K562 (cell line): ENCODE results near the gene ZNF837. TPM values are rescaled to one million over a fixed set of nuclear protein-coding genes. Genes with fewer than 3 reads are reported as not detected.

Experiments used
- ATAC-seq: fragments of 200-7000 bp; cut with Tn5 transposase; 3 replicates; pipeline ENCODE4 v1.9.1; 2020; ENCODE audit warnings: moderate library complexity
- BruUV-seq: library from RNA; stranded (reverse); fragments of 400-500 nt; replicated peaks from 2 replicates; lab custom pipeline; 2021; lab: Mats Ljungman, UMichigan
- CTCF ChIA-PET: fragments of 300-600 bp; formaldehyde crosslinking; extraction: SDS; loops from one replicate; lab custom pipeline; 2021; ENCODE audit warnings: low intra/inter-chr PET ratio; lab: Yijun Ruan, JAX
- POLR2A ChIA-PET: fragments of 300-600, 350-650 bp; sonication (Branson Sonifier 250); formaldehyde crosslinking; extraction: SDS; loops from one replicate; lab custom pipeline; 2021; ENCODE audit warnings: antibody characterized with exemption, inconsistent platforms; lab: Yijun Ruan, JAX
- DNase-seq, 4 experiments: peaks; one replicate each; pipeline versions ENCODE4 v3.0.0 to v3.0.0-alpha.2; 2011 to 2018; ENCODE audit warnings: low spot score in 3 of 4, mixed read lengths in 3 of 4; ENCODE audit errors: extremely low read depth in 1 of 4
- FAIRE-seq: peaks from 2 replicates; lab custom pipeline; 2011; peaks lifted over from hg19 to GRCh38; lab: Jason Lieb, UNC
- H2AFZ ChIP-seq: 2 replicates; pipeline ENCODE4 v1.6.0; 2011; ENCODE audit warnings: low read depth, low read length, control low read depth, inconsistent platforms
- H3K27ac ChIP-seq: fragments of 200-600 bp; 3 replicates; pipeline ENCODE4 v1.8.0; 2011; ENCODE audit warnings: low read depth, mild to moderate bottlenecking, control low read depth, inconsistent platforms, low read length, moderate library complexity, mixed read lengths; ENCODE audit errors: extremely low read depth
- H3K27me3 ChIP-seq, 2 experiments: fragments of 300-600 bp in 1 of 2; 2 replicates in 1 of 2; 3 replicates in 1 of 2; pipeline versions ENCODE4 v1.6.0 to v1.8.0; 2011; ENCODE audit warnings: inconsistent platforms in 2 of 2, low read length in 2 of 2, mild to moderate bottlenecking in 1 of 2, mixed read lengths in 1 of 2, moderate library complexity in 1 of 2; ENCODE audit not compliant: control insufficient read depth in 2 of 2, insufficient read depth in 2 of 2
- H3K36me3 ChIP-seq: fragments of 300-600 bp; 3 replicates; pipeline ENCODE4 v1.8.0; 2011; ENCODE audit warnings: mild to moderate bottlenecking, low read length, inconsistent platforms; ENCODE audit not compliant: control insufficient read depth, insufficient read depth
- H3K4me1 ChIP-seq, 2 experiments: fragments of 200-600 bp in 1 of 2; replicated peaks in 1 of 2; 2 replicates in 1 of 2; 3 replicates in 1 of 2; pipeline versions ENCODE4 v1.5.1 to v1.8.0; 2011; ENCODE audit warnings: inconsistent platforms in 2 of 2, low read length in 2 of 2, mild to moderate bottlenecking in 1 of 2, mixed read lengths in 1 of 2, moderate library complexity in 1 of 2; ENCODE audit not compliant: control insufficient read depth in 2 of 2, insufficient read depth in 2 of 2
- H3K4me2 ChIP-seq: 2 replicates; pipeline ENCODE4 v1.6.1; 2011; ENCODE audit warnings: low read length, control low read depth, inconsistent platforms, mixed read lengths; ENCODE audit not compliant: insufficient read depth
- H3K4me3 ChIP-seq: fragments of 200-600 bp; sonication (generic), shearing (Covaris generic); 2 replicates; pipeline ENCODE4 v1.5.1; 2016; ENCODE audit warnings: control low read depth, inconsistent platforms
- H3K79me2 ChIP-seq: fragments of 200-600 bp; 3 replicates; pipeline ENCODE4 v1.8.0; 2011; ENCODE audit warnings: low read length, inconsistent platforms; ENCODE audit not compliant: control insufficient read depth, insufficient read depth
- H3K9ac ChIP-seq, 2 experiments: 2 replicates each; pipeline versions ENCODE4 v1.6.0 to v1.6.1; 2011; ENCODE audit warnings: low read depth in 2 of 2, low read length in 2 of 2, control low read depth in 1 of 2, inconsistent platforms in 1 of 2, mild to moderate bottlenecking in 1 of 2, mixed read lengths in 1 of 2; ENCODE audit not compliant: insufficient read depth in 1 of 2
- H3K9me1 ChIP-seq: one replicate; pipeline ENCODE4 v1.6.0; 2011; ENCODE audit warnings: inconsistent platforms, mild to moderate bottlenecking, low read length, moderate library complexity; ENCODE audit not compliant: control insufficient read depth, insufficient read depth
- H3K9me3 ChIP-seq: replicated peaks from 2 replicates; pipeline ENCODE4 v1.5.1; 2011; ENCODE audit warnings: low read depth, low read length, inconsistent platforms; ENCODE audit not compliant: control insufficient read depth, insufficient read depth
- H4K20me1 ChIP-seq: replicated peaks from 2 replicates; pipeline ENCODE4 v1.6.1; 2011; ENCODE audit warnings: low read length, inconsistent platforms, mixed read lengths; ENCODE audit not compliant: control insufficient read depth, insufficient read depth
- ETS2 ChIP-seq: IDR thresholded peaks from 2 replicates; pipeline ENCODE4 v1.6.1; 2016; ENCODE audit warnings: borderline replicate concordance, missing genetic modification characterization, mild to moderate bottlenecking, moderate library complexity, missing compliant biosample characterization; ENCODE audit not compliant: poor library complexity, severe bottlenecking
- MAX ChIP-seq: sonication (generic); formaldehyde crosslinking; IDR thresholded peaks from 2 replicates; pipeline ENCODE4 v1.9.0; 2022; ENCODE audit warnings: mild to moderate bottlenecking, missing genetic modification reagents
- POLR2G ChIP-seq: fragments of 200-400 bp; formaldehyde crosslinking; IDR thresholded peaks from 2 replicates; pipeline ENCODE4 v1.6.1; 2017; ENCODE audit warnings: low read depth, mild to moderate bottlenecking, antibody characterized with exemption, low read length, moderate library complexity
- RBFOX2 ChIP-seq: fragments of 200-400 bp; formaldehyde crosslinking; IDR thresholded peaks from 2 replicates; pipeline ENCODE4 v1.6.1; 2017; ENCODE audit warnings: low read depth, mild to moderate bottlenecking, low read length, moderate library complexity
- ZBTB33 ChIP-seq: sonication (generic); formaldehyde crosslinking; IDR thresholded peaks from 2 replicates; pipeline ENCODE4 v1.8.1; 2023; ENCODE audit warnings: mild to moderate bottlenecking, missing genetic modification reagents
- ZEB2 ChIP-seq: fragments of 450-650 bp; IDR thresholded peaks from 2 replicates; pipeline ENCODE4 v1.6.1; 2016
- WGBS: fragments of 100-300 bp; shearing (Covaris generic); methylation state at CpG from one replicate; pipeline ENCODE4 v1.1.6; 2016; ENCODE audit warnings: low coverage, mixed read lengths; ENCODE audit not compliant: insufficient coverage; ENCODE audit errors: missing lambda C conversion rate; 5-methylcytosine and 5-hydroxymethylcytosine counted together
- in situ Hi-C: fragments of 300-500 bp; cut with MboI; formaldehyde crosslinking; loops from 4 replicates; pipeline ENCODE4 v1.15.0; 2018; ENCODE audit warnings: inconsistent platforms, mixed read lengths
- intact Hi-C: fragments of 100-400 bp; cut with micrococcal nuclease; formaldehyde crosslinking; loops from 2 replicates; pipeline ENCODE4 v1.14.2; 2022
- polyA plus RNA-seq, 8 experiments: library from polyadenylated mRNA; depleted of rRNA in 4 of 8; stranded (reverse) in 5 of 8; unstranded in 3 of 8; fragments of >200 nt; fragmentation: Nextera tagmentation in 2 of 8; fragmentation: Illumina TruSeq in 1 of 8; extraction: Ambion mirVana in 2 of 8; extraction: Trizol in 1 of 8; gene quantifications; 2 replicates each; pipeline versions ENCODE4 v1.2.1 to v1.2.3, GENCODE V29; 2011 to 2014; ENCODE audit warnings: inconsistent platforms in 1 of 8, missing spikeins in 1 of 8
- total RNA-seq, 7 experiments: library from RNA; depleted of rRNA in 6 of 7; stranded (reverse); fragments of >200 nt in 6 of 7; fragmentation: Illumina TruSeq in 2 of 7; extraction: Trizol in 2 of 7; gene quantifications; 2 replicates each; pipeline versions ENCODE4 v1.2.1 to v1.2.3, GENCODE V29; 2011 to 2021; ENCODE audit warnings: low replicate concordance in 1 of 7

Gene ZNF837
- total and polyA plus RNA-seq, 9 of the 15 experiments (the other 6 are each of a cell fraction or from before 2014, with no cell fraction given), result 0.11 to 2.1 (median 0.57) TPM; not detected in 4

- POLR2A ChIA-PET, result interaction anchor here (1.2 kb wide), 1 partner anchor 11 kb away, joined by 3 read pairs; no protein-coding TSS in a partner anchor
- intact Hi-C loops (no loop called here), in situ Hi-C loops (no loop called here)
- CTCF ChIA-PET, result no interaction called here
- ATAC-seq (no peak), DNase-seq (no peak), FAIRE-seq (no peak)
- peaks cover 2 to 29% of the 10 kb centered on the region in 2 experiments; a peak in 3 of 5 replicates for H3K4me1 ChIP-seq
- H3K79me2 ChIP-seq, result no peaks in the 10 kb centered on the region
- no peak overlapping the region for H3K4me3 ChIP-seq
- no peaks in the 10 kb centered on the region for H3K36me3 ChIP-seq
- H3K4me2 ChIP-seq, result no peak overlapping the region
- no peaks in the 10 kb centered on the region for H3K9me3 ChIP-seq
- H3K9me1 ChIP-seq, result no peaks in the 10 kb centered on the region
- no peak overlapping the region for H3K9ac ChIP-seq
- no peak overlapping the region for H2AFZ ChIP-seq
- H3K27ac ChIP-seq, result no peak overlapping the region
- BruUV-seq, result no TSS peak
- 89% methylated on average over 60 of the region's 94 CpGs for WGBS
- peak; percentile 92 for TF ChIP-seq ZBTB33
- 0 out of 2 replicates have a peak, but pooled peaks have one; percentile 24 for TF ChIP-seq MAX
- peak; percentile 72 for TF ChIP-seq POLR2G
- no peak for TF ChIP-seq ZEB2
- 0 out of 2 replicates have a peak, but pooled peaks have one; percentile 32 for TF ChIP-seq RBFOX2
- TF ChIP-seq ETS2 (tag), result no peak
- H3K27me3 ChIP-seq, result no peaks in the 10 kb centered on the region
- H4K20me1 ChIP-seq, result no peaks in the 10 kb centered on the region
Measured at GRCh38 chr19:58355908-58356765, 24.7 kb downstream of the ZNF837 start.
